K562 (cell line): ENCODE results near the gene TAF8. TPM values are rescaled to one million over a fixed set of nuclear protein-coding genes. Genes with fewer than 3 reads are reported as not detected.

Source experiments
- HDAC1 ChIP-seq, 2 experiments: fragments of 450-650 bp; IDR thresholded peaks; 2 replicates each; pipeline ENCODE4 v1.6.1; 2016 to 2017; ENCODE audit warnings: inconsistent platforms in 1 of 2, mild to moderate bottlenecking in 1 of 2, moderate library complexity in 1 of 2
- ILK ChIP-seq: fragments of 450-650 bp; IDR thresholded peaks from 2 replicates; pipeline ENCODE4 v1.6.1; 2016; ENCODE audit warnings: missing genetic modification characterization, low read depth, mild to moderate bottlenecking, missing compliant biosample characterization, moderate library complexity, borderline replicate concordance
- KAT7 ChIP-seq: sonication (generic); formaldehyde crosslinking; IDR thresholded peaks from 2 replicates; pipeline ENCODE4 v1.8.0; 2022; ENCODE audit warnings: missing genetic modification reagents, mild to moderate bottlenecking, borderline replicate concordance
- KLF13 ChIP-seq: fragments of 450-650 bp; IDR thresholded peaks from 2 replicates; pipeline ENCODE4 v1.6.1; 2016; ENCODE audit warnings: missing genetic modification characterization, low read depth, mild to moderate bottlenecking, missing compliant biosample characterization, moderate library complexity, borderline replicate concordance
- MGA ChIP-seq: fragments of 450-650 bp; IDR thresholded peaks from 2 replicates; pipeline ENCODE4 v1.6.1; 2016; ENCODE audit warnings: mild to moderate bottlenecking, moderate library complexity
- NELFE ChIP-seq: IDR thresholded peaks from 2 replicates; pipeline ENCODE4 v1.6.1; 2011; ENCODE audit warnings: mild to moderate bottlenecking; ENCODE audit not compliant: insufficient read depth, insufficient read length
- RBM15 ChIP-seq: fragments of 200-400 bp; formaldehyde crosslinking; IDR thresholded peaks from 2 replicates; pipeline ENCODE4 v1.6.1; 2018; ENCODE audit warnings: mild to moderate bottlenecking, low read length, moderate library complexity; ENCODE audit not compliant: insufficient read depth
- SMAD3 ChIP-seq: fragments of 450-650 bp; formaldehyde crosslinking; conservative IDR thresholded peaks from 2 replicates; pipeline ENCODE4 v1.4.0; 2020; ENCODE audit warnings: mild to moderate bottlenecking
- TSHZ1 ChIP-seq: fragments of 250-450 bp; sonication (Bioruptor Pico); IDR thresholded peaks from 2 replicates; pipeline ENCODE4 v1.4.0; 2020; ENCODE audit warnings: mild to moderate bottlenecking, moderate library complexity
- ZNF174 ChIP-seq: fragments of 250-450 bp; sonication (Bioruptor Pico); IDR thresholded peaks from 2 replicates; pipeline ENCODE4 v1.4.0; 2020; ENCODE audit warnings: mild to moderate bottlenecking
- polyA plus RNA-seq, 8 experiments: library from polyadenylated mRNA; depleted of rRNA in 4 of 8; stranded (reverse) in 5 of 8; unstranded in 3 of 8; fragments of >200 nt; fragmentation: Nextera tagmentation in 2 of 8; fragmentation: Illumina TruSeq in 1 of 8; extraction: Ambion mirVana in 2 of 8; extraction: Trizol in 1 of 8; gene quantifications; 2 replicates each; pipeline versions ENCODE4 v1.2.1 to v1.2.3, GENCODE V29; 2011 to 2014; ENCODE audit warnings: inconsistent platforms in 1 of 8, missing spikeins in 1 of 8
- total RNA-seq, 7 experiments: library from RNA; depleted of rRNA in 6 of 7; stranded (reverse); fragments of >200 nt in 6 of 7; fragmentation: Illumina TruSeq in 2 of 7; extraction: Trizol in 2 of 7; gene quantifications; 2 replicates each; pipeline versions ENCODE4 v1.2.1 to v1.2.3, GENCODE V29; 2011 to 2021; ENCODE audit warnings: low replicate concordance in 1 of 7

TAF8 gene
- total and polyA plus RNA-seq, 9 of the 15 experiments (the other 6 are each of a cell fraction or from before 2014, with no cell fraction given), result 29.4 to 84.0 (median 52.6) TPM

- TF ChIP-seq ILK (tag) (no peak), NELFE (no peak), TSHZ1 (CRISPR knock-in tag) (no peak), ZNF174 (CRISPR knock-in tag) (no peak), MGA (no peak), SMAD3 (CRISPR knock-in tag) (0 out of 2 replicates have a peak, but pooled peaks have one; percentile 40), KAT7 (CRISPR knock-in tag) (no peak), HDAC1 (IDR thresholded peaks at IDR 0.05) (no peak), KLF13 (tag) (no peak), RBM15 (no peak)
Observed at GRCh38 chr6:42043787-42044475, 6.4 kb upstream of the TAF8 start (continued).
